ENCODE measurements around the gene DAPK1. TPM values are rescaled to one million over a fixed set of nuclear protein-coding genes. Genes with fewer than 3 reads are reported as not detected.

Gene DAPK1
- total and polyA plus RNA-seq, 10 of the 15 experiments (the other 5 are each of a cell fraction or from before 2014, with no cell fraction given), result 8.2 to 94.7 (median 51.6) TPM

DNA sequence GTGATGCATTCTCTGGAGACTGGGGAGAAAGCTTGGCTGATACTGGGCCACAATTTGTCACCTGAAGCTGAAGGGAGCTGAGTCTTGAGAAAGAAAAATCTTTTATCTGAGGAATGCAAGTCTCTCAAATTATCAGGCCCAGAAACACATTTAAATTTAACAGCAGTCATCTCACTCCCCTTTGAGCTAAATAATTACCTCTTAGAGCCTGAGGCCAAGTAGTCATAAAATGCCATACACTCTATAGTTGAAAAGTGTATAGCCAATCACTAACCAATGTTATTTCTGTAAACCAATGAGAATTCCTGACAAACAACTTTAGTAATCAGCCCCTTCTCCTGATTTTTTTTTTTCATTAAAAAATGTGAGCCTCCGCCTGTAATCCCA, 32.7 kb upstream of the DAPK1 start (continued):
- TF ChIP-seq IRF4 (IDR thresholded peaks at IDR 0.05; ENCODE audit: low read depth, low read length) (no peak), EED (IDR thresholded peaks at IDR 0.05; ENCODE audit: low read depth) (no peak), CBX5 (IDR thresholded peaks at IDR 0.05; ENCODE audit: low read depth) (no peak), RUNX3 (IDR thresholded peaks at IDR 0.05; ENCODE audit: low read length) (no peak)
- TF ChIP-seq, protein P1, sequence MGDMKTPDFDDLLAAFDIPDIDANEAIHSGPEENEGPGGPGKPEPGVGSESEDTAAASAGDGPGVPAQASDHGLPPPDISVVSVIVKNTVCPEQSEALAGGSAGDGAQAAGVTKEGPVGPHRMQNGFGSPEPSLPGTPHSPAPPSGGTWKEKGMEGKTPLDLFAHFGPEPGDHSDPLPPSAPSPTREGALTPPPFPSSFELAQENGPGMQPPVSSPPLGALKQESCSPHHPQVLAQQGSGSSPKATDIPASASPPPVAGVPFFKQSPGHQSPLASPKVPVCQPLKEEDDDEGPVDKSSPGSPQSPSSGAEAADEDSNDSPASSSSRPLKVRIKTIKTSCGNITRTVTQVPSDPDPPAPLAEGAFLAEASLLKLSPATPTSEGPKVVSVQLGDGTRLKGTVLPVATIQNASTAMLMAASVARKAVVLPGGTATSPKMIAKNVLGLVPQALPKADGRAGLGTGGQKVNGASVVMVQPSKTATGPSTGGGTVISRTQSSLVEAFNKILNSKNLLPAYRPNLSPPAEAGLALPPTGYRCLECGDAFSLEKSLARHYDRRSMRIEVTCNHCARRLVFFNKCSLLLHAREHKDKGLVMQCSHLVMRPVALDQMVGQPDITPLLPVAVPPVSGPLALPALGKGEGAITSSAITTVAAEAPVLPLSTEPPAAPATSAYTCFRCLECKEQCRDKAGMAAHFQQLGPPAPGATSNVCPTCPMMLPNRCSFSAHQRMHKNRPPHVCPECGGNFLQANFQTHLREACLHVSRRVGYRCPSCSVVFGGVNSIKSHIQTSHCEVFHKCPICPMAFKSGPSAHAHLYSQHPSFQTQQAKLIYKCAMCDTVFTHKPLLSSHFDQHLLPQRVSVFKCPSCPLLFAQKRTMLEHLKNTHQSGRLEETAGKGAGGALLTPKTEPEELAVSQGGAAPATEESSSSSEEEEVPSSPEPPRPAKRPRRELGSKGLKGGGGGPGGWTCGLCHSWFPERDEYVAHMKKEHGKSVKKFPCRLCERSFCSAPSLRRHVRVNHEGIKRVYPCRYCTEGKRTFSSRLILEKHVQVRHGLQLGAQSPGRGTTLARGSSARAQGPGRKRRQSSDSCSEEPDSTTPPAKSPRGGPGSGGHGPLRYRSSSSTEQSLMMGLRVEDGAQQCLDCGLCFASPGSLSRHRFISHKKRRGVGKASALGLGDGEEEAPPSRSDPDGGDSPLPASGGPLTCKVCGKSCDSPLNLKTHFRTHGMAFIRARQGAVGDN (IDR thresholded peaks at IDR 0.05), result 0 out of 2 replicates have a peak, but pooled peaks have one; percentile 2

- intact Hi-C loops (cut with micrococcal nuclease; ENCODE audit: unreplicated experiment), result loop anchor here (2.0 kb wide), 2 partner anchors 71 to 97 kb away; no protein-coding TSS in a partner anchor
- no TSS peak for BruUV-seq (replicated peaks)
- Histone ChIP-seq H3K27ac (ENCODE audit: control insufficient read depth, insufficient read depth) (no peak overlapping the region), H3K27me3 (replicated peaks in 1 of 2; ENCODE audit: control insufficient read depth in 2 of 2, insufficient read depth in 2 of 2, low read length in 1 of 2) (no peaks in the 10 kb centered on the region), H3K9me3 (replicated peaks; ENCODE audit: control insufficient read depth, insufficient read depth, low read length) (no peaks in the 10 kb centered on the region), H4K20me1 (ENCODE audit: control insufficient read depth, insufficient read depth) (no peaks in the 10 kb centered on the region), H3K36me3 (ENCODE audit: control insufficient read depth in 2 of 2, insufficient read depth in 2 of 2, low read length in 1 of 2) (no peaks in the 10 kb centered on the region; a peak in 1 of 4 replicates), H3K79me2 (ENCODE audit: control insufficient read depth, insufficient read depth, low read length) (no peaks in the 10 kb centered on the region), H3K4me2 (ENCODE audit: control insufficient read depth, insufficient read depth) (0 out of 2 replicates have a peak overlapping the region, but pooled peaks have one; percentile 4), H3K9ac (ENCODE audit: control insufficient read depth, insufficient read depth, low read length) (no peak overlapping the region), H2AFZ (ENCODE audit: control insufficient read depth, low read depth, low read length) (0 out of 2 replicates have a peak overlapping the region, but pooled peaks have one; percentile 2), H3K4me3 (no peak overlapping the region), H3K4me1 (ENCODE audit: control insufficient read depth, insufficient read depth, low read length) (peaks cover 14% of the 10 kb centered on the region)
- ChIA-PET SMC1A (ENCODE audit: uncharacterized antibody, unreplicated experiment) (interaction anchor here (0.8 to 5.9 kb wide), 10 partner anchors 14 to 151 kb away, joined by 3 to 54 read pairs (median 4); partner anchors contain the start of gene DAPK1), RAD21 (ENCODE audit: unreplicated experiment) (interaction anchor here (3.0 to 4.1 kb wide), 3 partner anchors 13 to 70 kb away, joined by 25 to 59 read pairs (median 43); partner anchors contain the start of gene DAPK1), POLR2A (interaction anchor here (0.5 to 3.9 kb wide), 7 partner anchors 13 to 528 kb away, joined by 3 to 32 read pairs (median 5); partner anchors contain the start of gene DAPK1), CTCF (interaction anchor here (0.7 to 1.9 kb wide), 6 partner anchors 16 to 105 kb away, joined by 3 to 7 read pairs (median 4); partner anchors contain the start of gene DAPK1)
- 47% methylated on average over 3 of the region's 3 CpGs for whole genome bisulfite sequencing (ENCODE audit: insufficient coverage, insufficient replicate concordance, low lambda C conversion rate, missing lambda C conversion rate)
- in situ Hi-C loops (cut with MboI), result no loop called here
- DNase-seq (ENCODE audit: low read depth, low spot score), result no peak
- no peak for FAIRE-seq
- TF ChIP-seq BACH1 (IDR thresholded peaks at IDR 0.05; ENCODE audit: borderline replicate concordance), result no peak
- ATAC-seq, result no peak
These were observed 31.9 kb upstream of the DAPK1 start for GRCh38 chr9:87465816-87466215.
